Activated gamma-delta T cell treated with Interleukin-2 at 50 U/mL for 16 hours (primary cell): ENCODE measurements around the gene EFCAB10.
"Not testable (repeated sequence)": the region's sequence is repeated elsewhere in the genome, so short reads cannot be mapped to it uniquely, and the experiment has no call there.

Experiments
- DNase-seq: peaks from one replicate; pipeline ENCODE4 v3.0.0-alpha.2; 2020

The EFCAB10 gene, protein sequence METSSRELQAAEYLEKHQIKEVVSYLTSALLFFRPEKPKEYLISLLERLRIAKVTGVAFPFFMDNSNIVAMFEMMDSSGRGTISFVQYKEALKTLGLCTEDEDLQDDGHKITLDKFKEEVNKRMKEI

GRCh38 chr7:105581066-105581811 lies at the start of gene EFCAB10:
TSS of gene EFCAB10 (minus strand) at chr7:105581493. CDS start at chr7:105581463, 30 bp downstream.
- peak; percentile 17 for DNase-seq

- no peak for DNase-seq
Measured at GRCh38 chr7:105625986-105626385, 44.7 kb upstream of the EFCAB10 start.

- DNase-seq: no peak
Measured at GRCh38 chr7:105623906-105624305, 42.6 kb upstream of the EFCAB10 start.

DNA sequence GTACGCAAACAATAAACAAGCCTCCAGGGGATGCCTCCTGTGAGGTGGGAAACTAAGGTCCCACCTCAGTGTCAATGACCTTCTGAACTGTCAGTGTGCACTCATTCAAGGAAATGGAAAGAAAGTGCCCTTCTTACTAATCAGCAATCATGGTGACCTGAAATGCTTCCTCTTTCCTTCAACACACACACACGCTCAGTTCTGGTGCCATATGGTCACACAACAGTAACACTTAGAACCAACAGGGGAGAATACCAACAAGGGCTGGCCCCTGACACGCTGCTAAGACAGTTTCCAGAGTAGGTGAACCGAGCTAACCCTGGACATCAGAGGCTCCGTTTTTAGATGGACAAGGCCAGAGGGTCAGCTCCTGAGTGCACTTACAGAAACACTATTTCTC lies 42.1 kb upstream of the EFCAB10 start:
- DNase-seq: no peak

GRCh38 chr7:105622106-105622731 lies 40.9 kb upstream of the EFCAB10 start:
- no peak for DNase-seq

GRCh38 chr7:105621617-105622016 lies 40.3 kb upstream of the EFCAB10 start:
- no peak for DNase-seq

DNA sequence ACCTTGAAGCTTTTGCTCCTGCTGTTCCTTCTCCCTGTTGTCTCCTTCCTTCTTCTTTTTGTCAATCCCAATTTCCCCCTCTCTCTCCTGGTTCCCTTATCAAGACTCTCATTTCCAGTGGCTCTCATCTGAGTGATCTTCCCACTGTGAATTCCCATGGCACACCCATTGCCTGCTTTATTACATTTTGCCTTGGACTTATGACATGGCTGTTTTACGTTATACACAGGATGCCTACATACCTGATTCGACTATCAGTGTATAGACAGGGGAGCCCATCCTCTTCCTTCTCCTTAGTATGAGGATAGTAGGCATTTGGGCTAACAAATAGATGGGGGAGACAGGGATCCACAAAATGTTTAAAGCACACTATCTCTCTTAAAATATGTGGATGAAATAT lies 39.9 kb upstream of the EFCAB10 start:
- DNase-seq: no peak

- no peak for DNase-seq
Measured at GRCh38 chr7:105619590-105619989, 38.3 kb upstream of the EFCAB10 start.

GRCh38 chr7:105618016-105618296 lies 36.7 kb upstream of the EFCAB10 start:
- no peak for DNase-seq

DNA sequence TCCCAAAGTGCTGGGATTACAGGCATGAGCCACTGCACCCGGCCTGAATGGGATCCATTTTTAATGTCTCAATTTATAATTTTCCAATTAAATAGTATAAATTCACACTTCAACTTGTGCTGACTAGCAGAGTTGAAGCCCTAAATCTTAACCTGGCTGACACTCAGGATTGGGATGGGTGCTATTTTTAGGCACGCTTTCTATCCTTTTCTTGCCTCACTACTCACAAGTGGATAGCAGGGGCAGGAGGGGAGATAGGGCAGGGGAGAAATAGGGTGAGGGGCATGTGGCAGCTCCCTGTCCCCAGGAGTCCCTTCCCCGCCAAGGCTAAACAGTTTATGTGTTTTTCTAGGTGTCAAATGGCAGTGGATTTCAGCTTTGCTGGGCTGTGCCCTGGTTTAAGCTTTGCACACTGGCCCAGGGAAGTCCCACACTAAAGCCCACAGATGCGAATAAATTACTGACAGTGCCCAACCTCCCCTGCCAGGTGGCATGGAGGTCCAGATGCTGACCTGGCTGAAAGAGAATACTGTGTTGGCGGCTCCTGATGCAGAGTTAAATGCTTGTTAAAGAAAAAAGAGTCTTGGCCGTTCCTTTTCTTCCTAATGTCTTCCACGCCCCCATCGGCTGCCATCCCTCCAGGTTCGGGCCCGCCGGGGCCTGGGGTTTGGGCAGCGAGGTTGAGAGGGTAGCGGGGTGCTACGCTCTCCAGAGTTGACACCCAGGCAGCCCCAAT lies 36.2 kb upstream of the EFCAB10 start:
- DNase-seq: no peak

DNA sequence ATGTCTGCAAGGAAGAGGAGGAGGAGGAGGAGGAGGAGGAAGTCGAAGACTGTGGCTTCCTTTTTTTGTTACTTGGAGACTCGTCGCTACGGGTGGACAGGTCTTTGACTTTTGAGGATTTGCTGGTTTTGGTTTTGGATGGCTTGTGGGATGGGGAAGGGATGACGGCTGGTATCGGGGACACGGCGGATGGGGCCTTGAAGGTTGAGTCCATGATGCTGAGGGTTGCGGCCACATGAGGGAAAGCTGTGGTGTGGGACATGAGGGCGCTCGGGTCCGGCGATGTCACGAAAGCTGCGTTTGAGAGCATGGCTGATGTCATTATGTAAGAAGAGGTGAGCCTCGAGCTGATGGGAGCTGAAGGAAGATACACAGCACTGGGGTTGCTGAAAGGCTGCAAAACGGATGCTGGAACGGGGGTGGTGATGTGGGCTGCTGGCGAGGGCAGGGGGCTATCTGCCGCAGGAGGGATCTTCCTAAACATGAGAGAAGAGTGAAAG lies 33.1 kb upstream of the EFCAB10 start:
- DNase-seq: no peak

GRCh38 chr7:105613611-105614330 lies 32.5 kb upstream of the EFCAB10 start:
- no peak for DNase-seq

DNA sequence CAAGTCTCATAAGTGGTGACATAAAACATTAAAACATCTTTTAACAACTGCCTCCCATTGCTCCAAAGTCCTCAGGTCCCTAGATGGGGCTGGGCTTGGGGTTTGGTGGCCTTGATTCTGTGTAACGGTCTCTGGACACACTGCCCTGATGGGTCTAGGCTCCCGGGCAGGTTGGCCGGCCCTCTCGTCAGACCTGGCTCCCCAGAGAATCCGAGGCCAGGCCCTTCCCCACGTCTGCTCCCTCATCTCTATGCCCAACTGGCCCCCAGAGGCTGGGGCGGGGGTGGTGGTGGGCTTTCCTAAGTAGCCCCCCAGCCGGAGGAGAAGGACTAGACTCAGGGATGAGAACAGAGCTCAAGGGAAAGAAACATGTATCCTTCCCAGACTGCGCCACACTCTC lies 31.5 kb upstream of the EFCAB10 start:
- no peak for DNase-seq

- DNase-seq: no peak
Measured at GRCh38 chr7:105611856-105612775, 30.8 kb upstream of the EFCAB10 start.

DNA sequence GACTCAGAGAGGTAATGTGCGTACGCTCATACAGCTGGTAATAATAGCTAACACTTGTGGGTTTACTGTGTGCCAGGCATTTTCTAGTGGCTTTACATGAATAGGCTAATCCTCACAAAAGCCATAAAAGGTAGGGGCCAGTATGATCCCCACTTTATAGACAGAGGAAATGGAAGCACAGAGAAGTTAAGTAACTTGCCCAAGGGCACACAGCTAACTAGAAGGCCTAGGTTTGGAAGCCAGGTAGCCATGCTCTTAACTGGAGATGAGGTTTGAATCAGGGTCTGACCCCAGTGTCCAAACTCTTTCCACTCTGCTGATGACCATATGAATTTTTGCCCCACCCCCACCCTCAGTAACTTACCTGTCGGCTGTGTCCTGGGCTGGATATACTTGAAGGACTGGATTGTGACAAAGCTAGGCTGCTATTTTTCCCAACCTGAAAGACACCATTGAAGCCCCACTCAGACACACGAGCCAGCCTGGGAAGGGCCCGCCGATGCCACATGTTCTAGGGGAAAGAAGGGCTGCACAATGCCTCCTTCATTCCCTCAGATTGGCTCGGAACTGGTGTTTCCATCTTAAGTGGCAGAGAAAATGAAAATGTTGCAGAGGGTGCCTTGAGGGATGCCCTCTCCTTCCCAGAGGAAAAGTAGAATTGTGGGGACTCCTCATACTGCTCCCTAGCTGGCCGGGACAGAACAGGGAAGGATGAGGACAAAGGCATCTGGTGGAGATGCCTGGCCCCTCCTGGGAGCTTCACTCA lies 29.1 kb upstream of the EFCAB10 start:
- DNase-seq: no peak

DNA sequence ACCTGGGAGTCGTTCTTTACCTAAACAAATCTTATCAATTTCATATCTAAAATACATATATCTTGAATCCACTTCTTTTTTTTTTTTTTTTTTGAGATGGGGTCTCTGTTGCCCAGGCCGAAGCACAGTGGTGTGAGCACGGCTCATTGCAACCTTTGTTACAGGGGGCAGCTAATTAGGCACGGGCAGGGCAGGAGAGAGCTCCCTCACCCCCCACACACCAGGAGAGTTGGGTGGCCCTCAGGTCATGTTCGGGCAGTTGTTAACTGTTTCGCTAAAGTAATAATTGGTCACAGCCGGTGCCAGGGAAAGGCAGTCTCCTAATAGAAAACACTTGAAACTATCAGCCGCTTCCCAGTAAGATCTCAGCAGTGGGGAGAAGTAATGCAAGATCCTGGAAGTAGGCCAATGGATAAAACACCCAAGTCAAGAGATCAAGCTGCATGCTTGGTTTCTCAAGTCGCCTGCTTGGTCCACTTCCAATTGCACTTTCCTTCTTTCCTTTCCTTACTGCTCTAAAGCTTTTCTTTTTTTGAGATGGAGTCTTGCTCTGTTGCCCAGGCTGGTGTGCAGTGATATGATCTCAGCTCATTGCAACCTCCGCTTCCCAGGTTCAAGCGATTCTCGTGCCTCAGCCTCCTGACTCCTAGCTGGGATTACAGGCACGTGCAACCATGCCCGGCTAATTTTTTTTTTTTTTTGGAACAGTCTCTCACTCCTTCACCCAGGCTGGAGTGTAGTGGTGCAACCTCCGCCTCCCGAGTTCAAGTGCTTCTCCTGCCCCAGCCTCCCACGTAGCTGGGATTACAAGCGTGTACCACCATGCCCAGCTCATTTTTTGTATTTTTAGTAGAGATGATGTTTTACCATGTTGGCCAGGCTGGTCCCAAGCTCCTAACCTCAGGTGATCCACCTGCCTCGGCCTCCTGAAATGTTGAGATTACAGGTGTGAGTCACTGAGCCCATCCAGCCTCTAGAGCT lies 21.3 kb upstream of the EFCAB10 start:
- no peak for DNase-seq

GRCh38 chr7:105600720-105601550 lies 19.6 kb upstream of the EFCAB10 start:
- no peak for DNase-seq

GRCh38 chr7:105599551-105599950 lies 18.3 kb upstream of the EFCAB10 start:
- DNase-seq: no peak

DNA sequence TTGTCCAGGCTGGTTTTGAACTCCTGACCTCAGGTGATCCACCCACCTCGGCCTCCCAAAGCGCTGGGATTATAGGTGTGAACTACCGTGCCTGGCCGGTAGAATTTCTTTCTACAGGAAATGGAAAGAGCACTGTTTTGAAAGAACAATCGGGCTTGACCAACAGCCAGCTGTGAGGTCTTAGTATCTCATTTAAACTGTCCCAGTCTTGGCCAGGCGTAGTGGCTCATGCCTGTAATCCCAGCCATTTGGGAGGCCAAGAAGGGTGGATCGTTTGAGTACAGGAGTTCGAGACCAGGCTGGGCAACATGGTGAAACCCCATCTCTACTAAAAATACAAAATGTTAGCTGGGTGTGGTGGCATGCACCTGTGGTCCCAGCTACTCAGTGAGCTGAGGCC lies 17.8 kb upstream of the EFCAB10 start:
- DNase-seq: not testable (repeated sequence)
